ENCODE data around the gene HSPB9. TPM values are rescaled to one million over a fixed set of nuclear protein-coding genes. Genes with fewer than 3 reads are reported as not detected.

HSPB9 gene
- total and polyA plus RNA-seq, 2 of the 8 experiments (the other 6 are each of a cell fraction or from before 2014, with no cell fraction given) = 0.27 to 0.30 TPM

DNA sequence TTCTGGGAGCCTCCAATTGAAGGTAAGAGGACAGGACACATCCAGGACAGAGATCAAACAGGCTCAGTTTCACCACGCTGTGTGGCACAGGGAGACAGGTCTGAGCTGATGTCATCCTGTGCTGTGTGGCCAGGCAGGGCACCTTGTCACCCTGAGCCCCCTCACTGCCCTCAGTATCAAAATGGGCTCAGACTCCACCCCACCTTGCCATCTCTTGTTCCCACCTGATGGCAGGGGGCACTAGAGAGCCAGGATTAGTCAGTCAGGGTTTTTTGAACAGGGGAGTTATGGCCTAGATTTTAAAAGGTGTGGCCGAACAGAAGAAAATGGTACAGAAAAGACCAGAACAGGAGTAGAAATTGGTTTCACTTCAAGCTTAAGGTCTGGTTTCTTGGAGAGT, 4.1 kb upstream of the HSPB9 start:
- peaks cover 0 to 17% (median 13%) of the 10 kb centered on the region in 4 experiments; a peak in 6 of 7 replicates for H3K4me1 ChIP-seq (replicated peaks in 1 of 4; ENCODE audit: control insufficient read depth in 3 of 4, insufficient read depth in 4 of 4, low read length in 3 of 4)
- no peak overlapping the region for H2BK12ac ChIP-seq (ENCODE audit: low read depth, low read length)
- 82% methylated on average over 2 of the region's 2 CpGs; no CpG with 5 or more reads in 1 of the 2 experiments for WGBS, 2 experiments (ENCODE audit: extremely low coverage in 1 of 2, insufficient coverage in 1 of 2, insufficient read length in 1 of 2, insufficient replicate concordance in 2 of 2, low coverage in 1 of 2, low lambda C conversion rate in 2 of 2, missing lambda C conversion rate in 1 of 2)
- H3K27ac ChIP-seq (ENCODE audit: low read depth, low read length) = no peak overlapping the region
- H2AK5ac ChIP-seq (ENCODE audit: low read depth, low read length) = no peak overlapping the region
- no peak overlapping the region for H3K23ac ChIP-seq (ENCODE audit: insufficient read length)
- peak in 1 of 2 experiments; percentile 66 for DNase-seq (ENCODE audit: low read depth in 1 of 2, low spot score in 2 of 2)
- no peak overlapping the region for H4K5ac ChIP-seq (ENCODE audit: insufficient read length, low read depth, low read length)
- no peak overlapping the region for H3K4me3 ChIP-seq (ENCODE audit: extremely low read depth in 1 of 4, insufficient read depth in 2 of 4, low read depth in 3 of 4, low read length in 4 of 4)
- H3K9ac ChIP-seq (replicated peaks in 1 of 4; ENCODE audit: extremely low read depth in 1 of 4, low read depth in 3 of 4, low read length in 3 of 4) = no peak overlapping the region
- H2BK15ac ChIP-seq (ENCODE audit: low read length) = no peak overlapping the region
- H4K8ac ChIP-seq (ENCODE audit: extremely low read depth, insufficient read depth, low read length) = no peak overlapping the region
- H3K14ac ChIP-seq (ENCODE audit: insufficient read length) = no peak overlapping the region
- ChIA-PET POLR2A (ENCODE audit: partially characterized antibody) (interaction anchor here (0.6 to 1.0 kb wide), 2 partner anchors 97 to 739 kb away, joined by 3 to 4 read pairs; no protein-coding TSS in a partner anchor), CTCF (ENCODE audit: partially characterized antibody) (interaction anchor here (0.6 to 39.4 kb wide), 23 partner anchors 14 to 332 kb away, joined by 3 to 1084 read pairs (median 9); partner anchors contain the start of genes DNAJC7, JUP, KCNH4 and NKIRAS2)
- no peak overlapping the region for H3K56ac ChIP-seq (replicated peaks; ENCODE audit: insufficient read length, low read depth, low read length)
- no peak for FAIRE-seq
- no peaks in the 10 kb centered on the region; a peak in 2 of 7 replicates for H3K27me3 ChIP-seq (replicated peaks in 1 of 4; ENCODE audit: control insufficient read depth in 3 of 4, extremely low read depth in 1 of 4, insufficient read depth in 3 of 4, low read length in 3 of 4)
- H2BK5ac ChIP-seq (ENCODE audit: low read depth, low read length) = no peak overlapping the region
- H3K23me2 ChIP-seq (ENCODE audit: low read depth, low read length) = peaks cover 10% of the 10 kb centered on the region
- no peaks in the 10 kb centered on the region for H3K9me3 ChIP-seq (ENCODE audit: insufficient read depth in 2 of 2, low read depth in 1 of 2, low read length in 1 of 2)
- peaks cover 0 to 5% of the 10 kb centered on the region in 2 experiments for H4K20me1 ChIP-seq (replicated peaks in 1 of 2; ENCODE audit: control insufficient read depth in 1 of 2, insufficient read depth in 2 of 2, low read length in 2 of 2)
- H2BK120ac ChIP-seq (replicated peaks; ENCODE audit: low read depth, low read length) = no peak overlapping the region
- peaks cover 3 to 18% (median 5%) of the 10 kb centered on the region in 4 experiments; a peak in 6 of 8 replicates for H3K36me3 ChIP-seq (ENCODE audit: control insufficient read depth in 2 of 4, insufficient read depth in 4 of 4, low read length in 3 of 4)
- no peak overlapping the region for H3K18ac ChIP-seq (ENCODE audit: extremely low read depth, low read length)
- no peak overlapping the region for H2AFZ ChIP-seq (ENCODE audit: low read length)
- no peak overlapping the region for H4K91ac ChIP-seq (replicated peaks; ENCODE audit: insufficient read length, low read length)
- TF ChIP-seq RAD21 (IDR thresholded peaks at IDR 0.05 in 1 of 2, conservative IDR thresholded peaks at IDR 0.05 in 1 of 2; ENCODE audit: low read depth in 2 of 2, low read length in 2 of 2) (peak; percentile 38 to 62), HDAC6 (IDR thresholded peaks at IDR 0.05; ENCODE audit: low read depth, low read length) (no peak), POU5F1 (IDR thresholded peaks at IDR 0.05; ENCODE audit: low read depth, low read length) (no peak), CHD2 (IDR thresholded peaks at IDR 0.05; ENCODE audit: low read length) (no peak), NRF1 (IDR thresholded peaks at IDR 0.05; ENCODE audit: low read depth, low read length) (no peak), EGR1 (IDR thresholded peaks at IDR 0.05; ENCODE audit: borderline replicate concordance, low read depth, low read length) (no peak)
- TF ChIP-seq, protein P1, sequence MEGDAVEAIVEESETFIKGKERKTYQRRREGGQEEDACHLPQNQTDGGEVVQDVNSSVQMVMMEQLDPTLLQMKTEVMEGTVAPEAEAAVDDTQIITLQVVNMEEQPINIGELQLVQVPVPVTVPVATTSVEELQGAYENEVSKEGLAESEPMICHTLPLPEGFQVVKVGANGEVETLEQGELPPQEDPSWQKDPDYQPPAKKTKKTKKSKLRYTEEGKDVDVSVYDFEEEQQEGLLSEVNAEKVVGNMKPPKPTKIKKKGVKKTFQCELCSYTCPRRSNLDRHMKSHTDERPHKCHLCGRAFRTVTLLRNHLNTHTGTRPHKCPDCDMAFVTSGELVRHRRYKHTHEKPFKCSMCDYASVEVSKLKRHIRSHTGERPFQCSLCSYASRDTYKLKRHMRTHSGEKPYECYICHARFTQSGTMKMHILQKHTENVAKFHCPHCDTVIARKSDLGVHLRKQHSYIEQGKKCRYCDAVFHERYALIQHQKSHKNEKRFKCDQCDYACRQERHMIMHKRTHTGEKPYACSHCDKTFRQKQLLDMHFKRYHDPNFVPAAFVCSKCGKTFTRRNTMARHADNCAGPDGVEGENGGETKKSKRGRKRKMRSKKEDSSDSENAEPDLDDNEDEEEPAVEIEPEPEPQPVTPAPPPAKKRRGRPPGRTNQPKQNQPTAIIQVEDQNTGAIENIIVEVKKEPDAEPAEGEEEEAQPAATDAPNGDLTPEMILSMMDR (IDR thresholded peaks at IDR 0.05; ENCODE audit: control extremely low read depth in 1 of 3, insufficient read depth in 1 of 3, low read depth in 1 of 3, low read length in 3 of 3) = peak; percentile 58 to 69 (median 61)
- TF ChIP-seq, protein P2, sequence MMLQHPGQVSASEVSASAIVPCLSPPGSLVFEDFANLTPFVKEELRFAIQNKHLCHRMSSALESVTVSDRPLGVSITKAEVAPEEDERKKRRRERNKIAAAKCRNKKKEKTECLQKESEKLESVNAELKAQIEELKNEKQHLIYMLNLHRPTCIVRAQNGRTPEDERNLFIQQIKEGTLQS (IDR thresholded peaks at IDR 0.05; ENCODE audit: insufficient read depth, low read depth, low read length) = no peak
- TF ChIP-seq, protein P3, sequence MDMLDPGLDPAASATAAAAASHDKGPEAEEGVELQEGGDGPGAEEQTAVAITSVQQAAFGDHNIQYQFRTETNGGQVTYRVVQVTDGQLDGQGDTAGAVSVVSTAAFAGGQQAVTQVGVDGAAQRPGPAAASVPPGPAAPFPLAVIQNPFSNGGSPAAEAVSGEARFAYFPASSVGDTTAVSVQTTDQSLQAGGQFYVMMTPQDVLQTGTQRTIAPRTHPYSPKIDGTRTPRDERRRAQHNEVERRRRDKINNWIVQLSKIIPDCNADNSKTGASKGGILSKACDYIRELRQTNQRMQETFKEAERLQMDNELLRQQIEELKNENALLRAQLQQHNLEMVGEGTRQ (IDR thresholded peaks at IDR 0.05; ENCODE audit: low read length) = no peak
- H3K79me2 ChIP-seq (ENCODE audit: control insufficient read depth in 1 of 2, insufficient read depth in 2 of 2, low read length in 2 of 2) = no peaks in the 10 kb centered on the region
- H3K79me1 ChIP-seq (ENCODE audit: low read depth, low read length) = no peaks in the 10 kb centered on the region; the same call in 1 of the 2 replicates
- no peak overlapping the region for H2BK20ac ChIP-seq (ENCODE audit: low read length)
- H3K4me2 ChIP-seq (ENCODE audit: insufficient read depth in 1 of 2, low read depth in 2 of 2, low read length in 2 of 2) = no peak overlapping the region
- H3K4ac ChIP-seq (replicated peaks; ENCODE audit: insufficient read length, low read depth, low read length) = no peak overlapping the region

All from H1 (cell line).